Breast epithelium (tissue), 4 donors: Measurements from ENCODE around the gene BRIP1. TPM values are rescaled to one million over a fixed set of nuclear protein-coding genes. Genes with fewer than 3 reads are reported as not detected.

Experiments
- DNase-seq, 2 donors: peaks; one replicate each; pipeline ENCODE4 v3.0.0-alpha.2; 2019; ENCODE audit warnings: low spot score in 2 of 2
- H3K27ac ChIP-seq, 2 donors: fragments of 200-600 bp; sonication (generic) in 1 of 2; one replicate each; pipeline ENCODE4 v1.5.1; 2016 to 2019; ENCODE audit warnings: mild to moderate bottlenecking in 1 of 2
- H3K27me3 ChIP-seq, 2 donors: fragments of 200-600 bp; sonication (generic) in 1 of 2; one replicate each; pipeline versions ENCODE4 v1.5.1 to v1.6.0; 2017 to 2019; ENCODE audit warnings: control low read depth in 1 of 2, mild to moderate bottlenecking in 1 of 2
- H3K36me3 ChIP-seq: fragments of 200-600 bp; one replicate; pipeline ENCODE4 v1.5.1; 2019
- H3K4me1 ChIP-seq, 2 donors: fragments of 200-600 bp; sonication (generic); one replicate each; pipeline ENCODE4 v1.5.1; 2016 to 2019; ENCODE audit warnings: control low read depth in 1 of 2
- H3K4me3 ChIP-seq, 3 donors: fragments of 200-600 bp; sonication (generic); 1 replicate in 2 of 3; 2 replicates in 1 of 3; pipeline ENCODE4 v1.5.1; 2016 to 2019; ENCODE audit warnings: mild to moderate bottlenecking in 3 of 3, moderate library complexity in 2 of 3
- H3K9me3 ChIP-seq, 2 donors: fragments of 200-600 bp; sonication (generic) in 1 of 2; one replicate each; pipeline ENCODE4 v1.5.1; 2016 to 2019; ENCODE audit warnings: control low read depth in 1 of 2
- POLR2A ChIP-seq: fragments of 450-650 bp; IDR thresholded peaks from one replicate; pipeline ENCODE4 v1.6.1; 2016; ENCODE audit warnings: antibody characterized with exemption, mild to moderate bottlenecking, moderate library complexity
- POLR2AphosphoS5 ChIP-seq, 3 donors: sonication (generic); formaldehyde crosslinking; IDR thresholded peaks; one replicate each; pipeline ENCODE4 v1.6.1; 2017; ENCODE audit warnings: antibody characterized with exemption in 3 of 3
- intact Hi-C: fragments of 100-400 bp; cut with DNase I; formaldehyde crosslinking; loops from one replicate; pipeline ENCODE4 v1.15.1; 2023; ENCODE audit warnings: low total_unique reads
- total RNA-seq, 3 donors: library from RNA; depleted of rRNA; stranded (reverse); fragments of >200 nt; gene quantifications; one replicate each; pipeline ENCODE4 v1.1.0, GENCODE V29; 2016
- TF ChIP-seq, protein P1 (sequence below), 3 donors: fragments of 450-650 bp; IDR thresholded peaks; one replicate each; pipeline ENCODE4 v1.5.1; 2016 to 2017; ENCODE audit warnings: antibody characterized with exemption in 3 of 3, mild to moderate bottlenecking in 3 of 3, moderate library complexity in 3 of 3

Gene BRIP1
- total RNA-seq, 3 donors from 2014 or later, result 0.33 to 1.0 (median 0.48) TPM

DNA sequence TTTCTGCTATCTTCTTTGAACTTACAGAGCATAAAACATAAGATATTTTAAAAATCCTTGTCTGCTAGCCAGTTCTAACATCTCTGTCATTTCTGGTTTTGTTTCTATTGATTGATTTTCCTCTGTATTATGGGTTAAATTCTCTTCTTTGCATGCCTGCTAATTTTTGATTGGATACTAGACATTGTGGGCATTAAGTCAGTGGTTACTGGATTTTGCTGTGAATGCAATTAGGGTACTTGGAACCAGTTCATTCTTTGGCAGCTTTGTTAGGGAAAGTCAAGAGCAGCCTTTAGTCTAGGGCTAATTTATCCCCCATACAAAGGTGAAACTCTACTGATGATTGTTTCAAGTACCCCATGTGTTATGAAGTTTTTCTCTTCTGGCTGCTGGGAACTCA is 145.3 kb downstream of the BRIP1 start:
- no peak for TF ChIP-seq POLR2AphosphoS5 (IDR thresholded peaks at IDR 0.05)
- TF ChIP-seq POLR2A, result no peak
- TF ChIP-seq, protein P1, sequence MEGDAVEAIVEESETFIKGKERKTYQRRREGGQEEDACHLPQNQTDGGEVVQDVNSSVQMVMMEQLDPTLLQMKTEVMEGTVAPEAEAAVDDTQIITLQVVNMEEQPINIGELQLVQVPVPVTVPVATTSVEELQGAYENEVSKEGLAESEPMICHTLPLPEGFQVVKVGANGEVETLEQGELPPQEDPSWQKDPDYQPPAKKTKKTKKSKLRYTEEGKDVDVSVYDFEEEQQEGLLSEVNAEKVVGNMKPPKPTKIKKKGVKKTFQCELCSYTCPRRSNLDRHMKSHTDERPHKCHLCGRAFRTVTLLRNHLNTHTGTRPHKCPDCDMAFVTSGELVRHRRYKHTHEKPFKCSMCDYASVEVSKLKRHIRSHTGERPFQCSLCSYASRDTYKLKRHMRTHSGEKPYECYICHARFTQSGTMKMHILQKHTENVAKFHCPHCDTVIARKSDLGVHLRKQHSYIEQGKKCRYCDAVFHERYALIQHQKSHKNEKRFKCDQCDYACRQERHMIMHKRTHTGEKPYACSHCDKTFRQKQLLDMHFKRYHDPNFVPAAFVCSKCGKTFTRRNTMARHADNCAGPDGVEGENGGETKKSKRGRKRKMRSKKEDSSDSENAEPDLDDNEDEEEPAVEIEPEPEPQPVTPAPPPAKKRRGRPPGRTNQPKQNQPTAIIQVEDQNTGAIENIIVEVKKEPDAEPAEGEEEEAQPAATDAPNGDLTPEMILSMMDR (IDR thresholded peaks at IDR 0.05), result no peak
- Histone ChIP-seq H3K27me3 (no peaks in the 10 kb centered on the region), H3K27ac (no peak overlapping the region), H3K4me3 (no peak overlapping the region), H3K4me1 (no peaks in the 10 kb centered on the region), H3K9me3 (peaks cover 5 to 22% of the 10 kb centered on the region in 2 donors), H3K36me3 (no peaks in the 10 kb centered on the region)
- no peak for DNase-seq
- intact Hi-C loops, result no loop called here

DNA sequence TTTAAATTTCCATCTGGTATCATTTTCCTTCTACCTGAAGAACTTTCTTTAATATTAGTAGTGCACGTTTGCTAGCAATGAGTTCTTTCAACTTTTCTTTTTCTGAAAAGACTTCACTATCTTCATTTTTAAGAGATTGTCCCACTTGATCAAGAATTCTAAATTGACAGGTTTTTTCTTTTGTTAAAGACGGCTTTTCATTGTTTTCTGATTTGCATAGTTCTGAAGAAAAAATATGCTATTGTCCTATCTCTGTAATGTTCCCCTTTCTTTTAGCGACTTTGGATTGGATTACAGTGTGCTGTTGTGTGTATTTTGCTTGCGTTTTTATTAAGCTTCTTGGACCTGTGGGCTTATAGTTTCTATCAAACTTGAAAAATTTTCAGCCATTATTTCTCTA is 146.0 kb downstream of the BRIP1 start:
- H3K27ac ChIP-seq, result no peak overlapping the region
- H3K27me3 ChIP-seq, result no peaks in the 10 kb centered on the region
- H3K36me3 ChIP-seq, result no peaks in the 10 kb centered on the region
- no peak for DNase-seq
- H3K9me3 ChIP-seq, result peaks cover 5 to 22% of the 10 kb centered on the region in 2 donors
- TF ChIP-seq POLR2A (no peak), POLR2AphosphoS5 (IDR thresholded peaks at IDR 0.05) (no peak)
- TF ChIP-seq, protein P1 (IDR thresholded peaks at IDR 0.05), result no peak
- no peak overlapping the region for H3K4me3 ChIP-seq
- intact Hi-C loops, result no loop called here
- H3K4me1 ChIP-seq, result no peaks in the 10 kb centered on the region

DNA sequence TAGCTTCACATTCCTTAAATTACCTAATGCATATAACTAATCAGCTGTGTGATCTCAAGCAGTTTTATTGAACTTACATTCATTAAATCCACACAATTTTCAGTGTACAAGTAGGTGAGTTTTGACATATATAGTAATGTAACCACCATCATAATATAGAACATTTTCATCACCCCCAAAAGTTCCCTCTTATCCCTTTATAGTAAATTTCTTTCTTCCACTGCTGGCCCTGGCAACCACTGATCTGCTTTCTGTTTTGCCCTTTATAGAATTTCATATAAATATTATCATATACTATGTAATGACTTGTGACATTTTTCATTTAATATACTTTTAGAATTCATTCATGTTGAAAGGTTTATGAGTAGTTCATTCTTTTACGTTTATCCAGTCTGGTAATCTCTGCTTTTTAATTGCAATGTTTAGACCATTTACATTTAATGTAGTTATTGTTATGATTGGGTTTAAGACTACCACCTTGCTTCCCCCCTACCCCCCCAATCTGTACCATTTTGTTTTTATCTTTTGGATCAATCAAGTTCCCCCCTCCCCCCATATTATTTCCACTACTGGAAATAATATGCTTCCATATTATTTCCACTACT is 147.0 kb downstream of the BRIP1 start:
- H3K36me3 ChIP-seq, result no peaks in the 10 kb centered on the region
- intact Hi-C loops, result no loop called here
- TF ChIP-seq POLR2A, result no peak
- TF ChIP-seq, protein P1 (IDR thresholded peaks at IDR 0.05), result no peak
- TF ChIP-seq POLR2AphosphoS5 (IDR thresholded peaks at IDR 0.05), result no peak
- no peak for DNase-seq
- no peaks in the 10 kb centered on the region for H3K27me3 ChIP-seq
- H3K27ac ChIP-seq, result no peak overlapping the region
- H3K9me3 ChIP-seq, result peaks cover 5 to 22% of the 10 kb centered on the region in 2 donors
- no peak overlapping the region for H3K4me3 ChIP-seq
- no peaks in the 10 kb centered on the region for H3K4me1 ChIP-seq

DNA sequence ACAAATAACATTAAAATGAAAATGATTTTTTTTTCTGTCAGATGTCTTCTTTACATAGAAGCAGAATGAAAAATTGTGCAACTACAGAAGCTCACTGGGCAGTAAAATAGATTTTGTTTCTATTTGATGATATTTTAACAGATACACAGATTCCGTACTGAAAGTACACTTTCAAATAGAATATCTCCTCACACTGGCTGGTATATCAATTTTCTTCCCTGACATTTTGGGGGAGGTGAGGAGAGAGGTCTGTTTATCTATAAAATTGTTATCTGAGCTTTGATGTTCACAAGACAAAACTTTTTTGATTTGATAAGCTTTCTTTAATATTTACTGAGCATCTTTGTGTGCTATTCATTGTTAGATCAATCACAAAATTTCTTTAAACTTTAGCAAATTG is 148.0 kb downstream of the BRIP1 start:
- Histone ChIP-seq H3K27ac (no peak overlapping the region), H3K4me1 (no peaks in the 10 kb centered on the region), H3K36me3 (no peaks in the 10 kb centered on the region), H3K4me3 (no peak overlapping the region), H3K9me3 (peaks cover 5 to 22% of the 10 kb centered on the region in 2 donors), H3K27me3 (no peaks in the 10 kb centered on the region)
- intact Hi-C loops, result no loop called here
- TF ChIP-seq POLR2A (no peak), POLR2AphosphoS5 (IDR thresholded peaks at IDR 0.05) (no peak)
- no peak for DNase-seq

DNA sequence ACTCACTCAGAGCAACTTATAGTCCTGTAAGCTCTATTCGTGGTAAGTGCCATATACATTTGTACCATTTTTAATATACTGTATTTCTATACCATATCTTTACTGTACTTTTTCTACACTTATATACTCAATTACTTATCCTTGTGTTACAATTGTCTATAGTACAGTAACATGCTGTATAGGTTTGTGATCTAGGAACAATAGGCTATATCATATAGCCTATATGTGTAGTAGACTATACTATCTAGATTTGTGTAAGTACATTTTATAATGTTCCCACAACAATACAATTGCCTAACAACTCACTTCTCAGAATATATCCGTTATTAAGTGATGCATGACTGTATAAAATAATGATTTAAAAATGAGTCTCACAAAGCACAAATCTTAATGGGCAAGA is 149.0 kb downstream of the BRIP1 start:
- Histone ChIP-seq H3K9me3 (peaks cover 5 to 22% of the 10 kb centered on the region in 2 donors), H3K27me3 (no peaks in the 10 kb centered on the region), H3K4me1 (no peaks in the 10 kb centered on the region), H3K27ac (no peak overlapping the region), H3K4me3 (no peak overlapping the region), H3K36me3 (no peaks in the 10 kb centered on the region)
- TF ChIP-seq POLR2A, result no peak
- TF ChIP-seq POLR2AphosphoS5 (IDR thresholded peaks at IDR 0.05), result no peak
- TF ChIP-seq, protein P1 (IDR thresholded peaks at IDR 0.05), result no peak
- DNase-seq, result no peak
- intact Hi-C loops, result no loop called here

DNA sequence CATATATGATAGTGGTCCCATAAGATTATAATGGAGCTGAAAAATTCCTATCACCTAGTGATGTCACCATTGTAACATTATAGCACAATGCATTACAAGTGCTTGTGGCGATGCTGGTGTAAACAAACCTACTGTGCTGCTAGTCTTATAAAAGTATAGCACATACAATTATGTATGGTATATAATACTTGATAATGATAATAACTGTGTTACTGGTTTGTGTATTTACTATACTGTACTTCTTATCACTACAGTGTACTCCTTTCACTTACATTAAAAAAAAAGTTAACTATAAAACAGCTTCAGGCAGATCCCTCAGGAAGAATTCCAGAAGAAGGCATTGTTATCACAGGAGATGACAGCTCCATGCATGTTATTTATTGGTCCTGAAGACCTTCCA is 150.3 kb downstream of the BRIP1 start:
- DNase-seq, result no peak
- TF ChIP-seq, protein P1 (IDR thresholded peaks at IDR 0.05), result no peak
- TF ChIP-seq POLR2AphosphoS5 (IDR thresholded peaks at IDR 0.05) (no peak), POLR2A (no peak)
- H3K36me3 ChIP-seq, result no peaks in the 10 kb centered on the region
- intact Hi-C loops, result no loop called here
- H3K4me3 ChIP-seq, result no peak overlapping the region
- no peaks in the 10 kb centered on the region for H3K27me3 ChIP-seq
- H3K27ac ChIP-seq, result no peak overlapping the region
- H3K9me3 ChIP-seq, result peaks cover under 1 to 18% of the 10 kb centered on the region in 2 donors
- no peaks in the 10 kb centered on the region for H3K4me1 ChIP-seq
